ENCODE results near the gene CNNM3.

DNA sequence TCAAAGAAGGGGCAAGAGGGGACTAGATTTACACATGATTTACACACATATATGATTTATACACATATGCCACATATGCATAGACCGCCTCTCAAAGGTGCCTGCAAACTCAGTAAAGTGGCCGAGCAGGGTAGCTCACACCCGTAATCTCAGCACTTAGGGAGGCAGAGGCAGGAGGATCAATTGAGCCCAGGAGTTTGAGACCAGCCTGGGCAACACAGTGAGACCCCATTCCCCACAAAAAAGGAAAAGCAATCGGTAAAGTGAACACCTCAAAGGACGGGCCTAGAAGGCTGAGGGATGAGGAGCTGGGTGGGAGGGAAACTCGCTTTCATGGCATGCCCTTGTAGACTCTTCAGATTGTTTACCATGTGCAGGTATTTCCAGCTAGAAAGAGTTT, 36.6 kb downstream of the CNNM3 start:
- TF ChIP-seq, protein P1, sequence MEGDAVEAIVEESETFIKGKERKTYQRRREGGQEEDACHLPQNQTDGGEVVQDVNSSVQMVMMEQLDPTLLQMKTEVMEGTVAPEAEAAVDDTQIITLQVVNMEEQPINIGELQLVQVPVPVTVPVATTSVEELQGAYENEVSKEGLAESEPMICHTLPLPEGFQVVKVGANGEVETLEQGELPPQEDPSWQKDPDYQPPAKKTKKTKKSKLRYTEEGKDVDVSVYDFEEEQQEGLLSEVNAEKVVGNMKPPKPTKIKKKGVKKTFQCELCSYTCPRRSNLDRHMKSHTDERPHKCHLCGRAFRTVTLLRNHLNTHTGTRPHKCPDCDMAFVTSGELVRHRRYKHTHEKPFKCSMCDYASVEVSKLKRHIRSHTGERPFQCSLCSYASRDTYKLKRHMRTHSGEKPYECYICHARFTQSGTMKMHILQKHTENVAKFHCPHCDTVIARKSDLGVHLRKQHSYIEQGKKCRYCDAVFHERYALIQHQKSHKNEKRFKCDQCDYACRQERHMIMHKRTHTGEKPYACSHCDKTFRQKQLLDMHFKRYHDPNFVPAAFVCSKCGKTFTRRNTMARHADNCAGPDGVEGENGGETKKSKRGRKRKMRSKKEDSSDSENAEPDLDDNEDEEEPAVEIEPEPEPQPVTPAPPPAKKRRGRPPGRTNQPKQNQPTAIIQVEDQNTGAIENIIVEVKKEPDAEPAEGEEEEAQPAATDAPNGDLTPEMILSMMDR (IDR thresholded peaks at IDR 0.05), result no peak
- no peak for TF ChIP-seq POLR2A (IDR thresholded peaks at IDR 0.05)
